Prostate gland (tissue), 2 donors: Measurements from ENCODE around the gene GALNTL6.

ENCODE experiments used
- CTCF ChIP-seq, 4 experiments: fragments of 200-600 bp in 2 of 4; fragments of 450-650 bp in 2 of 4; sonication (generic) in 2 of 4; IDR thresholded peaks; 1 replicate in 3 of 4; 2 replicates in 1 of 4; pipeline ENCODE4 v1.5.1; 2016 to 2019; ENCODE audit warnings: antibody characterized with exemption in 4 of 4, mild to moderate bottlenecking in 2 of 4, moderate library complexity in 2 of 4
- POLR2A ChIP-seq: fragments of 450-650 bp; IDR thresholded peaks from one replicate; pipeline ENCODE4 v1.6.1; 2016; ENCODE audit warnings: antibody characterized with exemption, mild to moderate bottlenecking
- POLR2AphosphoS5 ChIP-seq: sonication (generic); formaldehyde crosslinking; IDR thresholded peaks from one replicate; pipeline ENCODE4 v1.6.1; 2017; ENCODE audit warnings: antibody characterized with exemption

DNA sequence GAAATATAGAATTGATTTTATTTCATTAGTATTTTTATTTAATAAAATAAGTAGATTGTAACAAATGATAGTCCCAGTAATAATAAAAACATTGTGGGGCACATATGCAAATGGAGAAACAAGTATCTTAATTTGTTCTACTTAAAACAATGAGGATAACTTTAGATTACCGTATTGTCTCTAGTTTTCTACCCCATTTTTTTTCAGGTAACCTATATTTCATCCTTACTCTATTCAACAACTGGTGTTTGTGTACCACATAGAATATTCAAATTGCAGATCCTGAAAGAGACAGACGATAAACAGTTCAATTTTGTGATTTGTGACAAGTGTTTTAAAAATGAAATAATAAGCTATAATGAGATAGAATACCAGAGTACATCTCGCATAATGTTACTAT, 671.8 kb downstream of the GALNTL6 start:
- TF ChIP-seq CTCF (IDR thresholded peaks at IDR 0.05) = no peak
- TF ChIP-seq POLR2AphosphoS5 = no peak
- no peak for TF ChIP-seq POLR2A
